ENCODE results near the gene NALCN.

Gene NALCN

DNA sequence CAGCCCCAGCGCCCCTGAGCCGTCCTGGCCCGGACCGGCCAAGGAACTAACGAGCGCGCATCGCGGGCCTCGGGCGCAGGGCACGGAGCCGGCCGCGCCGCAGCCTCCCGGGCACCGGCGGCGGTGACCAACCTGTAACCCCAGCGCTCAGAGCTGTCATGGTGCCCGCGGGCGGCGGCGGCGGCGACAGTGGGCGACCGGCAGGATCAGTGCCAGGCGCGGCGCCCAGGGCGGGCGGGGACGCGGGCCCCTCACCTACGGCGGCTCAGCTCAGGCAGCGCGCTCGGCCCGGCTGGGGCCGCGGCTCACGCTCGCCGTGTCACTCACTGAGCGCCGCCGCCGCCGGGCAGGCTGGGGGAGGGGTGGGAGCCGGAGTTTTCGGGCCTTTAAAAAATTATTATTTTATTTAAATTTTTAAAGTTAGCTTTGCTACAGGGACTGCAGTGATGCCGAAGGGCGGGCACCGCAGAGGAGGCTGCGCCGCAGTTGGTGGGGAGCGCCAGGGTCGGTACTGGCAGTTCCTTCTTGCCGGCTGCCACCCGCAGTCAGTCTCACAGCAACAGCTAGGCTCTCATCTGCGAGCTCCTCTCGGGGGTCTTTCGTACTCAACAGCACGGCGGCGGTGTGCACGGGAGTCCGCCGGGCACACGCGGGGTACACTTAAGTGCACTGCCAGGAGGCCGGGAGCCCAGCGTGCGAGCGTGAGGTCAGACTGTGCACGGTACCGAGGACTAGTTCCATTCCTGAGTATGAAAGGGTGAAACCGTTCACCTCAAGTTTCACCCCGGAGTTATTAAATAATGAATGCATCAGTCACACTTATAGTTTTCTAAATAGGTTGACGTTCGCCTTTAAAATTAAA is at the start of gene NALCN:
Gene NALCN, minus strand, starts transcription at position 328 of the 862 bp plus-strand sequence. CDS start 17,382 bp downstream, outside the sequence.
- DNase-seq, result no peak

DNA sequence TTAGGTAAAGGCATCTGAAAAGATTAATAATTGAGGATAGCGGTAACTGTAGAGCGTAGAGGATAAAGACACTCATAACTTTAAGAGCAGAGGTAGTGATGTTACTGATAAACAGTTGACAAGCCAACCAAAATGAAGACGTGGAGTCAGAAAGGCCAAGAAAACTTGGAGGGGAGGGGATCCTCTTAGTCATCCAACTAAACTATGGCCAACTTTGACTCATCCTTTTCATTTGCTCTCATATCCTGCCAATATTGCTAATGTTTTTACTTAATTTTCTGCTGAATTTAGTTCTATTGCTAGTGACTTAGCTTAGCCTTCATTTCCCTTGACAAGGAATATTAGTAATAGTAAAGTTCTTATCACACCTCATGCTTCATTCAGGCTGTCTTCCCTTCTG is 49.6 kb upstream of the NALCN start:
- DNase-seq, result no peak

DNA sequence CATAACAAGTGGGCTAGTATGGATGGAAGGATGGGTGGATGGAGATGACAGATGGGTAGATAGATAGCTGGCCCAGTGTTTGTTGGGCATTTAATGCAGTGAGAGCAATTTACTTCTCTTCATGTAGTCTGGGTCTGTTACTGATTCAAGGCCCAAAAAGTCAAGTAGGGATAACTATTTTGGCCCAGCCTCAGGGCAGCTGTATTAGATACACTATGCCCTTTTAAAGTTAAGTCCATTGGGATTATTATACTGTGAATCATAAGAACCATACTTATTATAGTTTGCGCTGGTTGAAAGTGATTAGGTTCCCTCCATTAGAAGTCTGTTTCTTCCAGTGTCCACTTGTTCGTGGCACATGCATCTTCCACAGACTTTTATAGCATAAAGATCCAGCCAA is 40.9 kb upstream of the NALCN start:
- no peak for DNase-seq

DNA sequence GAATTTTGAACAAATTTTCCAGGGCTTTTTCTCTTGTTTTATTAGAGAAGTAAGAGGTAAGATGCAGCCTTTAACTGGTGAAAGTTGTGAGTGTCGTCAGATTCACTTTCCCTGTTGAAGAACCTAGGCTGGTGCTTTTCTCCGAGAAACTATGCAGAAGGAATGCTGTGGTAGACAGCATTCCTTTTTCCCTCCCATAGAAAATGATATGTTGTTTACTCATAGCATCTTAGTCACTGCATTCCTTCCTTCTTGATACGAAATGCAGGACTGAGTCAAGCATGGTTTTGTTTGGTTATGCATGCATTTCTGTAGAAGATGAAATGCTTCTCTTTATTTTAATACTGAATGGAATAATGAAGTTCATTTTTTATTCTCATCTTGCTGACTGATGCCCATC is 39.6 kb upstream of the NALCN start:
- no peak for DNase-seq

- DNase-seq, result no peak
These were observed 38.5 kb upstream of the NALCN start for GRCh38 chr13:101454767-101455166.

DNA sequence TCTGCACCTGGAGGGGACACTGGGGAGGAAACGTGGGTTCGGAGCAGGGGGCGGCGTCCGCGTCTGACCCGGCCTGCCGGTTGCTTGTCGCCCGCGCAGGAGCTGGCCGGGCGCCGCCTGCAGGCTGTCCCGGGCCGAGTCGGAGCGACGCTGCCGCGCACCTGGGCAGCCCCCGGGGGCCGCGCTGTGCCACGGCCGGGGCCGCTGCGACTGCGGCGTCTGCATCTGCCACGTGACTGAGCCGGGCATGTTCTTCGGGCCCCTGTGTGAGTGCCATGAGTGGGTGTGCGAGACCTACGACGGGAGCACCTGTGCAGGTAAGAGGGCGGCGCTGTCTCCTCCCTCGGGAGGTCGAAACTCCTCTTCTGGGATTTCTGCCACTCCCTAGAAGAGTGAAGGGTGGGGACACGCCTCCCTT is 37.5 kb upstream of the NALCN start:
- no peak for DNase-seq

DNA sequence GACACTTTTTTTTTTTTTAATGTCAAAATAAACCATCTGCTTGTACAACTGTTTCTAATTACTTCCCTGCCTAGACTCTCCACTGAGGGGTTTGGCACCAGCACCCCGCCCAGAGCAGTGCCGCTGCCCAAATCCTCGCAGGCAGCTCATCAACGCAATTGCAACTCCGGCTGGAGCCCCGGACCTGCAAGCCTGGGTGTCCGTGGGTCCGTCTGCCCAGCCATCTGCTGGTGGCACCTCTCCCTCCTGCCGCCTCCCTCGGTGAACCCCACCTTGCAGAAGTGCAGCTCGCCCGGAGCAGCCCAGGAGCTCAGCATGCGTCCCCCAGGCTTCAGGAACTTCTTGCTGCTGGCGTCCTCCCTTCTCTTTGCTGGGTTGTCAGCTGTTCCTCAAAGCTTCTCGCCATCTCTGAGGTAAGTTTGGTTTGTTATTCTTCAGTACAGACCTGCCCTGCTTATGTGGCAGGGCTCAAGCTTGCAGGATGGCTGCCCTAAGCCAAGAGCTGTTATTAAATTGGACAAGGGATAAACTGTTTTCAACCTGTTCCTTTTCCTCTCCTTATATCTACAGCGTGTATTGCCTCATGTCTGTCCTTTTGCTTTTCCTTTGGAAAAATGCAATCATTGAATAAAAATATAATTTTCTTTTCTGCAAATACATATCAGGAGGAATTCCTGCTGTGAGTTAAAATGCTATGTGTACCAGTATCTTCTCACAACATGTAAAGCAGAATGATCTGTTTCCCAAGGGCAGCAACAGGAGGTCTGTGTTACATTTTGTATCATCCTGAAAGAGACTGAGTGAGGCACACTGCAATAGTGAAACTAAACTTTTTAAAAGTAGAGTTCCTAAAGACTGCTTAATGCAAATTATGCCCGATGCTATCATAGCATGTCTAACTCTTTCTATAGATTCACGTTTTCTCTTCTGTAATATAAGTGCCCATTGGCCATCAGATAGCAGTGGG is 36.5 kb upstream of the NALCN start, which contains the start of gene ITGBL1:
Gene ITGBL1, plus strand, starts transcription at position 157 of the 967 bp plus-strand sequence. Its CDS starts 159 bp downstream, at position 316.
- DNase-seq, result no peak

GRCh38 chr13:101451641-101452040 is 35.3 kb upstream of the NALCN start:
- DNase-seq, result no peak

DNA sequence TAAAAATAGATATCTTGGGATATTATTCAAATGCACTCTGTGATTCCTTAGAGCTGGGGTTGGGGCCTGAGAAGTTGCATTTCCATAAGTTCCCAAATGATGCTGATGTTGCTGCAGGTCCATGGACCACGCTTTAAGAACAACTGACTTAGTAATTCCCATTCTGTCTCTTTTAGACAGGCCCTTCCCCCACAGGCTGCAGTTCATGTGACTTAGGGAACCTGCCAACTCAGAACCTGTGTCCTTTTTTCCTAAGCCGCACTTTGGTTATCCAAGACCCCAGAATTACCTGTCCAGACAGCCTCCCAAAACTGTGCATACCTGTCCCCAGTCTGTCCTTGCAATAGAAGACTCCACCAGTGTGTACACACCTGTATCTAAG is 34.4 kb upstream of the NALCN start:
- no peak for DNase-seq

DNA sequence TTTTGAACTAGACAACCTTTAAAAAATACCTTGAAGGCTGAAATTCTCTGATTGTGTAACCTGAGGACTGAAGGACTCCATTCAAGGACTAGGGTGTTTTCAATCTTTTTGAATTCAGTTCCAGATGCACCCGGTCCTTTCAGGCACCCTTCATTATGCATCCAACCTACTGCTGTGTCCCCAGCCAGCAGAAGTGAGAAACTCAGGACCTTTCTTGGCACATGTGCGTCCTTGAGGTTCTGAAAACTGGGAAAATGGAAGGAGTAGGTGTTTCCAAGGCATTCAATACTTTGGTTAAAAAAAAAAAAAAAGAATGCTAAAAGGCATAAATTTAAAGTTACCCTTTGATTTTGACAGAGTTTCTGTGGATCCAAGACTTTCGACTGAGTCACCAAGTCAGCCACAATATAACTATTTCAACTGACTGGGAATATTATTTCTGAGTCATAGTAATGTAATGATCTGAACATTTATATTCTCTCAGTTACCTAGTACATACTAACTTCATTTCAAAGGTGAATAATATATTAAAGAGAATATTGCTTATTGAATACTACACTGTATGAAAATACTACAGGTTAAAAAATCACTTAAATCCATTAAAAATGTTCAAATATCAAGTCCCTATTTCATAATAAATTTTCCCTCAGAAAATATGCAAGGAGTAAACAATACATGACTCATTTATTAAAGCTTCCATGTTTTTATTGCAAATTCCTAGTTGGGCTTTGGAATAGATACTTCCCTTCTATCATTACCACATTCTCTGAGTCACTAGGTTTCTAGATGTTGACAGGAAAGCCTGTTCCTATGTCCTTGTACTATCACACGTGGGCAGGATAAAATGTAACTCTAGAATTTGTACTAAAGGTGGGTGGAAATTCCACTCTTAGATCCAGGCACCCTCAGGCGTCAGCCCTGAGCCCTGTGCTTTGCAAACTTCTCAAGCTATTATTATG is 33.8 kb upstream of the NALCN start:
- DNase-seq, result no peak

GRCh38 chr13:101447852-101448251 is 31.5 kb upstream of the NALCN start:
- no peak for DNase-seq

DNA sequence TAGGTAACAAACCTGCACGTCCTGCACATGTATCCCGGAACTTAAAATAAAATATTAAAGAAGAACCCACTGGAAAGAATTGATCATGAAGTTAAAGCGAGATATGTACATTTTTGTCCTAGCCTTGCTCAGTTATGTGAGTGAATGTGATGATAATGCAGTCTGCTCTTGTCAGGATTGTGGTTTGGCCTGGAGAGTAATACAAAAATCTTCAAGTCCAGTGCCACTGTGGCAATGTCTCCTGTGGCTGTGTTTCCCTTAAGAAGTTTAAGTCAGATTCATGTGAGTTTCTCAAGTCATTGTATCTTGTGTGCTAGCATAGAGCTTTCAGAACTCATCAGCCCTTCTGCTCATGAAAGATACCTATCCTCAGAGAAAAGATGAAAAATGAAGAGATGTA is 18.2 kb upstream of the NALCN start:
- DNase-seq, result no peak

DNA sequence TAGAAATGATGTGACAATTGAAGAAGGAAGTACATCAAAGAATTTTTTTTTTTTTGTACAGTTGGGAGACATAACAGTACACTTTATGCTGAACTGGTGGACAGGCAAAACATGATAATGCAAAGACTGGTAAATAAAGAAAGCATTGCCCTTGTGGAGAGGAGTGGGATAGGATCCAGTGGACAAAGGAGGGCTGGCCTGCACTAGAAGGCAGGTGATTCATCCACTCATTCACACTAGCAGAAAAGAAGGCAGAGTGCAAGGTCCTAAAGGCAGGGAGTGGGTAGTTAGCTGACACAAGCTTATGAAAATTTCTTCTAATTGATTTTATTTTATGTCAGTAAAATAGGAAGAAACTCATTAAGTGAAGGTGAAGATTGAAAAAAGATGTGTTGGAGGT is 17.6 kb upstream of the NALCN start:
- no peak for DNase-seq

- no peak for DNase-seq
These were observed 13.4 kb upstream of the NALCN start for GRCh38 chr13:101429733-101430132.

DNA sequence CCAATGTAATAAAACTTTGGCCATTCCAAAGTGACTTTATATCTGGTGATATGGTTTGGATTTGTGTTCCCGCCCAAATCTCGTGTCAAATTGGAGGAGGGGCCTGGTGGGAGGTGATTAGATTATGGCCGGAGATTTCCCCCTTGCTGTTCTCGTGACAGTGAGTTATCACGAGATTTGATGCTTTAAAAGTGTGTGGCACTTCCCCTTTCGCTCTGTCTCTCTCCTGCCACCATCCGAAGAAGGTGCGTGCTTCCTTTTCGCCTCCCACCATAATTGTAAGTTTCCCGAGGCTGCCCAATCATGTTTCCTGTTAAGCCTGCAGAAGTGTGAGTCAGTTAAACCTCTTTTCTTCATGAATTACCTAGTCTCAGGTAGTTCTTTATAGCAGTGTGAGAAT is 9.3 kb upstream of the NALCN start:
- no peak for DNase-seq

DNA sequence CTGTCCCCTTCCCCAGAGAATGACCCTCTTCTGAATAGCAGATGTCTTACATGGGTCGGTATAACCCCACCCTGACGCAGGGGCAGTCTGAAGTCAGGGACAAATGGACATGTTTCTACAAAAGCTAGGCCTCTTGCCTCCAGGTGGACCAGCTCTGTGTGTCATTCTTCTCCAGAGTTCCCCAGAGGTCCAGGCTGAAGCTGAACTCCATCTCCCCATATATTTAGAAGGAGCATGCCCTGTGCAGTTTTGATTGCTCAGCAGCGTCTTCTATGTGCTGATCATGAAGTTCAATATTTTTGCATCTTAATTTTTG is 8.8 kb upstream of the NALCN start:
- no peak for DNase-seq

GRCh38 chr13:101424381-101425155 is 8.3 kb upstream of the NALCN start:
- no peak for DNase-seq

- DNase-seq, result no peak
These were observed 7.6 kb upstream of the NALCN start for GRCh38 chr13:101423872-101424271.

DNA sequence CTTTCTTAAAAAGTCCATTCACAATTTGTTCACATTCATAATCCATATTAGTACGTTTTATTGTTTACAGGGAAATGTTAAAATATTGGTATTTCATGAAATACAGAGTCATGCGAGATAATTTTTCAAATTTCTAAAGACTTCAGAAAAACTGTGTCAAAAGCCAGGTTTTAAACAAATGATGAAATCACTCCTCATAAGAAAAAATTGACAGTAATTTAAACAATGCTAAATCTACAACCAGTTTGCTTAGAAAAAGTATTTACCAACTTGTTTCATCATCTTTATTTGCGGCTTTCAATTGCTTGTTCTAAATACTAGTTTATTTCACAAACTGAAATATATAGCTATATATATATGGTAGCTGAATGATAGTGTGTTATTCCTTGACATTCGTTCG is 1.2 kb upstream of the NALCN start:
- no peak for DNase-seq

DNA sequence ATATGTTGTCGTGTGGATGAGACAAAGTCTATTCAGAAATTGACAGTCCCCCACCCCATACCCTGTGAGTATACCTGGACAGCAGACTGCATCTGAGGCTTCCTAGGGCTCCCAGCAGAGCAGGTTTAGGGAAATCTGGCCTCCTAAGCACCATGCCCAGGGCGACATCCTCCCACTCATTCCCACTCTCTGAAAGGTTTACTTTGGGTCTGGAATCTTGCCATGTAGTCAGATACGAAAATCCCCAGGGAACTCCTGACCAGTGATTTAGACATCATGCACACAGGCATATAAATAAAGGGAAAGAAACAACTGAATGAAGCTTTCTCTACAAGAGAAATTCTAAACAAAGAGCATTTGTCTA is 717 bp upstream of the NALCN start:
- no peak for DNase-seq

- no peak for DNase-seq
These were observed 742 bp downstream of the NALCN start for GRCh38 chr13:101415358-101416174.
